Measurements from ENCODE around the gene KRT72. TPM values are rescaled to one million over a fixed set of nuclear protein-coding genes. Genes with fewer than 3 reads are reported as not detected.

The KRT72 gene
- total RNA-seq, 1 donor: not detected

DNA sequence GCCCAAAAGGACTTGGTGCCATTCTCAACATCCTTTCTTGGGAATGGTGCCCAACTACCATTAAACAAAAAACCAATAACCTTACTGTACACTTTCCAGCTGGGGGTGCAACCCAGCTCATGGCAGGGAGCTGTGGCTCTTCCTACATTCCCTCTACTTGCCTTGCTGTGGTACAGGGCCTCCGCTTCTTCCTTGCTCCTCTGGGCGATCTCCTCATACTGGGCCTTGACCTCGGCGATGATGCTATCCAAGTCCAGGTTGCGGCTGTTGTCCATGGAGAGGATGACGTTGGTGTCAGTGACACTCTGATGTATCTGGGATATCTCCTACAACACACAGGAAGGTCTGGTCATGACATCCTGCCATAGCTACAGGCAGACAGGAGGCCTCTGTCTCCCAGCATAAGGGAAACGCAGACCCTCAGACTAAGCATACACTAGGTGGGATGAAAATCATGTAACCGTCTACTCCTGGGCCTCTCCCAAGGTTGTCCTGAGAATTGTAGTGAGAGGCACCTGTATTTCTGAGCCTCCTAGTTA, 46.8 kb upstream of the KRT72 start:
- Histone ChIP-seq H3K4me3 (ENCODE audit: insufficient read depth, low read length) (no peak overlapping the region), H3K27me3 (ENCODE audit: insufficient read depth, low read length) (peaks cover 37% of the 10 kb centered on the region), H3K4me1 (ENCODE audit: insufficient read depth, low read length) (no peaks in the 10 kb centered on the region), H3K79me2 (ENCODE audit: insufficient read depth, low read length) (no peaks in the 10 kb centered on the region), H3K36me3 (ENCODE audit: insufficient read depth, low read length) (no peaks in the 10 kb centered on the region), H3K4me2 (ENCODE audit: insufficient read depth, low read length) (no peak overlapping the region), H2AFZ (ENCODE audit: low read length) (no peak overlapping the region), H4K20me1 (ENCODE audit: insufficient read depth, low read length) (no peaks in the 10 kb centered on the region), H3K9me3 (ENCODE audit: low read depth, low read length) (no peaks in the 10 kb centered on the region), H3K27ac (ENCODE audit: low read depth, low read length) (no peak overlapping the region)
- DNase-seq (ENCODE audit: insufficient read length, low spot score, missing footprints): no peak
- TF ChIP-seq, protein P1, sequence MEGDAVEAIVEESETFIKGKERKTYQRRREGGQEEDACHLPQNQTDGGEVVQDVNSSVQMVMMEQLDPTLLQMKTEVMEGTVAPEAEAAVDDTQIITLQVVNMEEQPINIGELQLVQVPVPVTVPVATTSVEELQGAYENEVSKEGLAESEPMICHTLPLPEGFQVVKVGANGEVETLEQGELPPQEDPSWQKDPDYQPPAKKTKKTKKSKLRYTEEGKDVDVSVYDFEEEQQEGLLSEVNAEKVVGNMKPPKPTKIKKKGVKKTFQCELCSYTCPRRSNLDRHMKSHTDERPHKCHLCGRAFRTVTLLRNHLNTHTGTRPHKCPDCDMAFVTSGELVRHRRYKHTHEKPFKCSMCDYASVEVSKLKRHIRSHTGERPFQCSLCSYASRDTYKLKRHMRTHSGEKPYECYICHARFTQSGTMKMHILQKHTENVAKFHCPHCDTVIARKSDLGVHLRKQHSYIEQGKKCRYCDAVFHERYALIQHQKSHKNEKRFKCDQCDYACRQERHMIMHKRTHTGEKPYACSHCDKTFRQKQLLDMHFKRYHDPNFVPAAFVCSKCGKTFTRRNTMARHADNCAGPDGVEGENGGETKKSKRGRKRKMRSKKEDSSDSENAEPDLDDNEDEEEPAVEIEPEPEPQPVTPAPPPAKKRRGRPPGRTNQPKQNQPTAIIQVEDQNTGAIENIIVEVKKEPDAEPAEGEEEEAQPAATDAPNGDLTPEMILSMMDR (IDR thresholded peaks at IDR 0.05; ENCODE audit: extremely low read depth, low read depth, low read length): no peak

DNA sequence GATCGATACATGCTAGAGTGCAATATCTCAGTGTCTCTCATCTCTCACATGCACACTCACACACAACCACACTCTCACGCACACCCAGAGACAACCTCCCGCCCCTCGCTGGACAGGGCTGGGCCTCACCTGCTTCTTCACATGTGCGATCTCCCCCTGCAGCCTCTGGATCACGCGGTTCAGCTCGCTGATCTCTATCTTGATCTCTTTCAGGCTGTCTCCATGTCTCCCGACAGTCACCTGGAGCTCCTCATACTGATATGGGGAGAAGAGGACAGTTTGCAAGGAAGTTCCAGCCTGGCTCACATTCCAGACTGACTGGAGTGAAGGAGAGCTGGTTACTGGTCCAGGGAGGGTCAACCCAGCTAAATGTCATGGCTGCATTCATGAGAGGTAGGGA, 46.3 kb upstream of the KRT72 start:
- Histone ChIP-seq H3K4me1 (ENCODE audit: insufficient read depth, low read length) (no peaks in the 10 kb centered on the region), H3K36me3 (ENCODE audit: insufficient read depth, low read length) (no peaks in the 10 kb centered on the region), H3K4me2 (ENCODE audit: insufficient read depth, low read length) (no peak overlapping the region), H4K20me1 (ENCODE audit: insufficient read depth, low read length) (no peaks in the 10 kb centered on the region), H3K9me3 (ENCODE audit: low read depth, low read length) (no peaks in the 10 kb centered on the region), H3K27me3 (ENCODE audit: insufficient read depth, low read length) (peaks cover 32% of the 10 kb centered on the region), H3K4me3 (ENCODE audit: insufficient read depth, low read length) (no peak overlapping the region), H3K27ac (ENCODE audit: low read depth, low read length) (no peak overlapping the region), H3K79me2 (ENCODE audit: insufficient read depth, low read length) (no peaks in the 10 kb centered on the region), H2AFZ (ENCODE audit: low read length) (no peak overlapping the region)
- no peak for DNase-seq (ENCODE audit: insufficient read length, low spot score, missing footprints)
- TF ChIP-seq, protein P1 (IDR thresholded peaks at IDR 0.05; ENCODE audit: extremely low read depth, low read depth, low read length): no peak

DNA sequence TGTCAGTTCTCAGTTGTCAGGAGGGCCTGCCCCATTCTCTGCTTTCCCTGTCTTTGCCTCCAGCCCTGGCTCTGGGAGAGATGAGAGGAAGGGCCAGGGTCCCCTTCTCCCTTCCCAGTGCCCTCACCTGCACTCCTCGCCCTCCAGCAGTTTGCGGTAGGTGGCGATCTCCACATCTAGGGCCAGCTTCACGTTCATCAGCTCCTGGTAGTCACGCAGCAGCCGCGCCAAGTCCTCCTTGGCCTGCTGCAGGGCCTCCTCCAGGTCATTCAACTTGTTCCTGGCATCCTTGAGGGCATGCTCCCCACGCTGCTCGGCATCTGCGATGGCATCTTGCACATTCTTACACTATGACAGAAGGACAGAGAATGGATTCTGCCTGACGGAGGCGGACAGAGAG, 45.4 kb upstream of the KRT72 start:
- Histone ChIP-seq H3K4me3 (ENCODE audit: insufficient read depth, low read length) (no peak overlapping the region), H4K20me1 (ENCODE audit: insufficient read depth, low read length) (no peaks in the 10 kb centered on the region), H3K9me3 (ENCODE audit: low read depth, low read length) (no peaks in the 10 kb centered on the region), H3K79me2 (ENCODE audit: insufficient read depth, low read length) (no peaks in the 10 kb centered on the region), H3K4me2 (ENCODE audit: insufficient read depth, low read length) (no peak overlapping the region), H3K4me1 (ENCODE audit: insufficient read depth, low read length) (no peaks in the 10 kb centered on the region), H2AFZ (ENCODE audit: low read length) (no peak overlapping the region), H3K27me3 (ENCODE audit: insufficient read depth, low read length) (peaks cover 32% of the 10 kb centered on the region), H3K36me3 (ENCODE audit: insufficient read depth, low read length) (no peaks in the 10 kb centered on the region), H3K27ac (ENCODE audit: low read depth, low read length) (no peak overlapping the region)
- TF ChIP-seq, protein P1 (IDR thresholded peaks at IDR 0.05; ENCODE audit: extremely low read depth, low read depth, low read length): no peak
- no peak for DNase-seq (ENCODE audit: insufficient read length, low spot score, missing footprints)

DNA sequence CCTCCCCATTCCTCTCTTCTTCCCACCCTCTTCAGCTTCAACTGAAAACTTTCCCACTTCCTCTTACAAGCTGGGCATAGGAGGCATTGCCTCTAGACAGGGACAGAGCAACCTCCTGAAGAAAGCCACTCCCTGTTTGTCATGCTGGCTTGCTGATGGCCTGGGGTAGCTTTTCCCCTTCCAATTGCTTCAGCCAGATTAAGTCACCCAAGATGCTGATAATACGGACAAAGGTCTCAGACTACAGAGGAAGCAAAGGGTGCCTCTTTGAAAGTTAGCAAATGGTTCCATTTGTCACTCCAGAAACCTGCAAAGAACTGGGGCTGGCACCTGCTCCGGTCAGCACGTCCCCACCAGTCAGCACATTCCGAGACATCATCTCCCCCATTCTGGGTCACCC, 44.7 kb upstream of the KRT72 start:
- Histone ChIP-seq H2AFZ (ENCODE audit: low read length) (no peak overlapping the region), H3K4me3 (ENCODE audit: insufficient read depth, low read length) (no peak overlapping the region), H3K4me1 (ENCODE audit: insufficient read depth, low read length) (no peaks in the 10 kb centered on the region), H3K27ac (ENCODE audit: low read depth, low read length) (no peak overlapping the region), H3K79me2 (ENCODE audit: insufficient read depth, low read length) (no peaks in the 10 kb centered on the region), H3K27me3 (ENCODE audit: insufficient read depth, low read length) (peaks cover 38% of the 10 kb centered on the region), H3K9me3 (ENCODE audit: low read depth, low read length) (no peaks in the 10 kb centered on the region), H4K20me1 (ENCODE audit: insufficient read depth, low read length) (no peaks in the 10 kb centered on the region), H3K4me2 (ENCODE audit: insufficient read depth, low read length) (no peak overlapping the region), H3K36me3 (ENCODE audit: insufficient read depth, low read length) (no peaks in the 10 kb centered on the region)
- TF ChIP-seq, protein P1 (IDR thresholded peaks at IDR 0.05; ENCODE audit: extremely low read depth, low read depth, low read length): no peak
- DNase-seq (ENCODE audit: insufficient read length, low spot score, missing footprints): no peak

All from osteoblast (primary cell).